ENCODE measurements around the gene MBNL1.

The MBNL1 gene

GRCh38 chr3:152291649-152292066, 22.9 kb downstream of the MBNL1 start:
- Histone ChIP-seq H3K4me3 (no peak overlapping the region), H3K9ac (ENCODE audit: insufficient read length) (no peak overlapping the region), H3K27ac (no peak overlapping the region), H3K36me3 (ENCODE audit: insufficient read depth, low read length) (peaks cover 3% of the 10 kb centered on the region; the same call in 1 of the 2 replicates), H3K9me3 (ENCODE audit: low read depth, low read length) (no peaks in the 10 kb centered on the region)
- DNase-seq (ENCODE audit: low read depth, low spot score): no peak
- TF ChIP-seq POLR2AphosphoS5 (IDR thresholded peaks at IDR 0.05; ENCODE audit: borderline replicate concordance, low read depth, low read length) (no peak), FOXP2 (optimal IDR thresholded peaks at IDR 0.05; ENCODE audit: control extremely low read depth, extremely low read length, insufficient read depth) (no peak), EZH2 (IDR thresholded peaks at IDR 0.05) (no peak)

DNA sequence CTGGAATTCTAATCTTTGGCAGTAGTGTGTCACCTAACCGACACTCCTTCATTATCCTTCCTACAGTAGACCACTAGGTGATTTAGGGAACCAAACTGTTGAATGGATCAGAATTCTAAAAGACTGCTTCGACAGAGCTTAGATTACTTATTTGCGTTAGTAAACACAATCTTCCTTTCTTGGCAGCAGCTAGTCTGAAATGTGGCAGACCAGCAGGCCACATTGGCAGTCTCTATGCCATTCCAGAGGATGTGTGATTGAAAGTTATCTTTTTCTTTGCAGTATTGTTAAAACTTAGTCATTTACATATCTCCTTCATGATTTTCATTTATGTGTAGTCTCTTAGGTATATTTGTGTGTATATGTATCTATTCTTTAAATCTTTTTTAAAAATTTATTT, 23.6 kb downstream of the MBNL1 start:
- Histone ChIP-seq H3K9me3 (ENCODE audit: low read depth, low read length) (no peaks in the 10 kb centered on the region), H3K27ac (no peak overlapping the region), H3K4me3 (no peak overlapping the region), H3K9ac (ENCODE audit: insufficient read length) (no peak overlapping the region), H3K36me3 (ENCODE audit: insufficient read depth, low read length) (peaks cover 3% of the 10 kb centered on the region; the same call in 1 of the 2 replicates)
- TF ChIP-seq FOXP2 (optimal IDR thresholded peaks at IDR 0.05; ENCODE audit: control extremely low read depth, extremely low read length, insufficient read depth): no peak
- no peak for TF ChIP-seq EZH2 (IDR thresholded peaks at IDR 0.05)
- no peak for TF ChIP-seq POLR2AphosphoS5 (IDR thresholded peaks at IDR 0.05; ENCODE audit: borderline replicate concordance, low read depth, low read length)
- no peak for DNase-seq (ENCODE audit: low read depth, low spot score)

DNA sequence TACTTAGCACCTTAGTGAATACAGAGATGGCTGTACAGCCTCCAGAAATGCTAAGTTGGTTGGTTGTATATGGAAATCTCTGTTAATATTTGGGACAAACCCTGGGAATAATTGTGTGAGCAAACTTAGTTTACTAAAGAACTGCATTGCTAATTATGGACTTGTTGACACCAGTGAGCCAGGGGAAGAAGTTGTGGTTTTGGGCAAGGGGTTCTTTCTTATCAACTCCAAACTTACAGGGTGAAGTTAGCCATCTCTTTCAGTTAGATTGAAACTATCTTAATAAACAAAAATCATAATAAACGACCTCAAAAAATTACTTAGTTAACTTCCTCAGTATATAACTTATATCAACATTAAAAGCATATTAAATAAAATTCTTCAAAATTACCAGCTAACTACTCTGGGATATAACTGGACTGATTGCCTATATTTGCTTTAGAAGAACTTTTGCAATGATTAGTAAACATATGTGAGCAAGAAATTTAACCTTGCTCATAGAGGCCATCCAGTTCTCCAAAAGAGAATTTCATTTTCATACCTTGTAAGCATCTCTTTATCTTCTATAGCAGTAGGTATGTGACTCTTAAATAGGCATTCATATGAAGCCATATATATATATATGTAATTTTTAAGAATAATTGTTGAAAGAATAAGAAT, 24.7 kb downstream of the MBNL1 start:
- no peak for DNase-seq (ENCODE audit: low read depth, low spot score)
- Histone ChIP-seq H3K9me3 (ENCODE audit: low read depth, low read length) (no peaks in the 10 kb centered on the region), H3K4me3 (no peak overlapping the region), H3K36me3 (ENCODE audit: insufficient read depth, low read length) (peaks cover 3% of the 10 kb centered on the region; the same call in 1 of the 2 replicates), H3K9ac (ENCODE audit: insufficient read length) (no peak overlapping the region), H3K27ac (no peak overlapping the region)
- TF ChIP-seq POLR2AphosphoS5 (IDR thresholded peaks at IDR 0.05; ENCODE audit: borderline replicate concordance, low read depth, low read length) (no peak), EZH2 (IDR thresholded peaks at IDR 0.05) (no peak), FOXP2 (optimal IDR thresholded peaks at IDR 0.05; ENCODE audit: control extremely low read depth, extremely low read length, insufficient read depth) (no peak)

DNA sequence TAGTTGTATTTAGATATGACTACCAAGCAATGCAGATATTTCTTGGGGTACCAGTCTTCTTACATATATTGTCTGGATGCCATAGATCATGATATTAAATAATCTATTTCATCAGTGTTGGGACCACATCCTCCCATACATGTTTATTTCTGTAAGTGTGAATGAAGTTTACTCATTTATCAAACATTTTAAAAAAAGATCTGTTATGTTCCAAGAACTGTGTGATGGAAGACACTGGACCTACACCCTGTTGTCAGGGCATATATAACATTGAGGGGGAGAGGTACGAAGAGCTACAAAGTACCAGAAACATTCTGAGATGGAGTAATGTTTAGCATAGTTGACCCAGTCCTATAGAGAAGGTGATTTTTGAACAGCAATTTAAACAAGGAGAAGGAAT, 26.6 kb downstream of the MBNL1 start:
- no peak for DNase-seq (ENCODE audit: low read depth, low spot score)
- TF ChIP-seq POLR2AphosphoS5 (IDR thresholded peaks at IDR 0.05; ENCODE audit: borderline replicate concordance, low read depth, low read length) (no peak), EZH2 (IDR thresholded peaks at IDR 0.05) (no peak), FOXP2 (optimal IDR thresholded peaks at IDR 0.05; ENCODE audit: control extremely low read depth, extremely low read length, insufficient read depth) (no peak)
- Histone ChIP-seq H3K9ac (ENCODE audit: insufficient read length) (no peak overlapping the region), H3K27ac (no peak overlapping the region), H3K36me3 (ENCODE audit: insufficient read depth, low read length) (peaks cover 11% of the 10 kb centered on the region; the same call in 1 of the 2 replicates), H3K4me3 (no peak overlapping the region), H3K9me3 (ENCODE audit: low read depth, low read length) (no peaks in the 10 kb centered on the region)

DNA sequence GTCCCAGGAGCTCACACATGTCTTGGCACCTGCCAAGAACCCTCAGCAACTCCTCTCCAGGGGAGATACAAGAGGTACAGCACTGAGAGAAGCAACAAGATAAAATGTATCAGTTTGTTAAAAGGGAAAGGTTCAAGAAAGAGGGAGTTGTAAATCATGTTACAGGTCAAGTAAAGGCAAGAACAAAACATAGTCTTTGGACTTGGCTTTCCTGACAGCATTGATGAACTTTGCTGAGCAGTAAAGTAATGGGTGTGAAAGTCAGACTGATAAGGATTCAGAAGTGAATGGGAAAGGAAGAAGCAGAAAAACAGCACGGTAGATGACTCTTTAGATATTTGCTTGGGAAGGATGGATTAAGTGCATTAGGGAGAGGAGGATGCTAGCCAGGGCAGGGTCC, 27.1 kb downstream of the MBNL1 start:
- Histone ChIP-seq H3K36me3 (ENCODE audit: insufficient read depth, low read length) (peaks cover 15% of the 10 kb centered on the region; the same call in 1 of the 2 replicates), H3K9me3 (ENCODE audit: low read depth, low read length) (no peaks in the 10 kb centered on the region), H3K27ac (0 out of 2 replicates have a peak overlapping the region, but pooled peaks have one; percentile 26), H3K9ac (ENCODE audit: insufficient read length) (no peak overlapping the region), H3K4me3 (no peak overlapping the region)
- DNase-seq (ENCODE audit: low read depth, low spot score): no peak
- TF ChIP-seq POLR2AphosphoS5 (IDR thresholded peaks at IDR 0.05; ENCODE audit: borderline replicate concordance, low read depth, low read length): no peak
- TF ChIP-seq EZH2 (IDR thresholded peaks at IDR 0.05): no peak
- TF ChIP-seq FOXP2 (optimal IDR thresholded peaks at IDR 0.05; ENCODE audit: control extremely low read depth, extremely low read length, insufficient read depth): no peak

DNA sequence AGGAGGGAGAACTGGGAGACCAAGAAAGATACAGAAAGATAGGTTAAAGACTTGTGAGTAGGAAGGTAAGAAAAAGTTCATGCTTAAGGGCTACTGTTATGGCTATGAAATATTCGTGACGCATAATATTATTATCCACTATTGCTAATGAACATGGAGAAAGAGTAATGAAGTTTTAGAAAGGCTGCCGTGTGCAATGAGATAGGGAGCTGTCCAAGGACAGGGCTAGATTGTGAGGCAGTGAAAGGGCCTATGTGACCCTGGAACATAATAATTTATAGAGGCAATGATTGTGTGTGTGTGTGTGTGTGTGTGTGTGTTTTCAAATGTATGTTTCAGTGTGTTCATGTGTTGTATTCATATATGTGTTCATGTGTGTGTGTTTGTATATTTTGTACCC, 27.7 kb downstream of the MBNL1 start:
- Histone ChIP-seq H3K4me3 (no peak overlapping the region), H3K27ac (no peak overlapping the region), H3K36me3 (ENCODE audit: insufficient read depth, low read length) (peaks cover 21% of the 10 kb centered on the region; the same call in 1 of the 2 replicates), H3K9me3 (ENCODE audit: low read depth, low read length) (no peaks in the 10 kb centered on the region), H3K9ac (ENCODE audit: insufficient read length) (no peak overlapping the region)
- TF ChIP-seq EZH2 (IDR thresholded peaks at IDR 0.05): no peak
- TF ChIP-seq POLR2AphosphoS5 (IDR thresholded peaks at IDR 0.05; ENCODE audit: borderline replicate concordance, low read depth, low read length): no peak
- TF ChIP-seq FOXP2 (optimal IDR thresholded peaks at IDR 0.05; ENCODE audit: control extremely low read depth, extremely low read length, insufficient read depth): no peak
- no peak for DNase-seq (ENCODE audit: low read depth, low spot score)

DNA sequence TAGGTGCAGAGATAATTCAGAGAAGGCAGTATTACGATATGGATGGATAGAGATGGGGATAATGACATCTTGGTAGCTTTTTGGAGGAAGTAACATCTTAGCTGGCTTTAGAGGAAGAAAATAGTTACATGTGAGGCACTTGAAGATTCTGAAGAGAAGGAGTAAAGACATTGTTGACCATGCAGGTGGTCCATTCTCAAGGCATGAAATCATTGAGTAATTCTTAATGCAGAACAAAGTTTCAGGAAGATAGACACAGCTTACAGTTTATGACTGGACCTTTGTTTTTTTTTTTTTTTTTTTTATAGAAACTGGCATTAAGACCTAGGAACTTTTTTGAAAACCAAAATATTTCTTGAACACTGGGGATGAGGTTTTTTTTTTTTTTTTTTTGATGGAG, 28.2 kb downstream of the MBNL1 start:
- Histone ChIP-seq H3K27ac (peak overlapping the region; percentile 27; the same call in 1 of the 2 replicates), H3K4me3 (no peak overlapping the region), H3K36me3 (ENCODE audit: insufficient read depth, low read length) (peaks cover 27% of the 10 kb centered on the region; the same call in 1 of the 2 replicates), H3K9me3 (ENCODE audit: low read depth, low read length) (no peaks in the 10 kb centered on the region), H3K9ac (ENCODE audit: insufficient read length) (no peak overlapping the region)
- DNase-seq (ENCODE audit: low read depth, low spot score): no peak
- no peak for TF ChIP-seq POLR2AphosphoS5 (IDR thresholded peaks at IDR 0.05; ENCODE audit: borderline replicate concordance, low read depth, low read length)
- no peak for TF ChIP-seq EZH2 (IDR thresholded peaks at IDR 0.05)
- TF ChIP-seq FOXP2 (optimal IDR thresholded peaks at IDR 0.05; ENCODE audit: control extremely low read depth, extremely low read length, insufficient read depth): no peak

DNA sequence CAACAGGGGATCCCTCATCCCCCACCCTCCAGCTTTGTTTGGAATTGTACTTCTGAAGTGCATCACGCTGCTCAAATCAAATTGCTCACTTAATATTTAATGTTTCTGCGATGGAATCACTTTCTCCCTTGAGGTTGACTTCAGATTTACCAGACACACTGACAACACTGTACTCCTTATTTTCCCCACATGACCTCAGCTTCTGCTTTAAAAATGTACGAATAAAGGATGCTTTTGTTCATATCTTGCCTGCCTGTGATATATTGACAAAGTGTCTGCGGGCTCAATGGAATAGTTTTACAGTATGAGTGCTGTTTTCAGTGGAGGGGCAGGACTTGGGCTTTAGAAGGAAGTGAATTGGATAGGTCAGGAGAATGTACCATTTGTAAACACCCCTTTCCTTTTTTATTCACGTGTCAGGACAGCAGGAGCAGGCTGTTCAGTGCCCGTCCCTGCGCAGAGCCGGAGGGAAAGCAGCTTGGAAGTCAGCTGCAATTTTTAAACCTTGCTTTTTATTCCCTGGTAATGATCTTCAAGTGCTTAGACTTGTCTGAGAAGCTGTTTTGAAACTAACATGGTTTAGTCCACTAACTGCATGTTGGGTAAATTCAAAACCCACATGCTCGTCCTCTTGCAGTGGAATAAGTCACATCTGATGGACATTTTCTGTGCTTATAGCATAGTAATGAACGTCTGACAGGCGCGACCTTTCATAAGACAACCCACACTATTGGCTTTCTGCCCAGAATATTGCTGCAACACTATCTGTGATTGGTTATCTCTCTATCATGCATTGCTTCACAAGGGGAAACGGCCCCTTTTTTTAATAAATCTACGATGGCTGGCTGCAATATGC, 29.9 kb downstream of the MBNL1 start:
- H3K4me3 ChIP-seq: peak overlapping the region; percentile 82
- TF ChIP-seq EZH2 (IDR thresholded peaks at IDR 0.05): no peak
- TF ChIP-seq POLR2AphosphoS5 (IDR thresholded peaks at IDR 0.05; ENCODE audit: borderline replicate concordance, low read depth, low read length): peak; percentile 46
- H3K9me3 ChIP-seq (ENCODE audit: low read depth, low read length): no peaks in the 10 kb centered on the region
- peak overlapping the region; percentile 89 for H3K9ac ChIP-seq (ENCODE audit: insufficient read length)
- H3K27ac ChIP-seq: peak overlapping the region; percentile 99
- DNase-seq (ENCODE audit: low read depth, low spot score): peak; percentile 100
- peaks cover 27% of the 10 kb centered on the region; the same call in 1 of the 2 replicates for H3K36me3 ChIP-seq (ENCODE audit: insufficient read depth, low read length)
